Glomerular visceral epithelial cell (primary cell): Measurements from ENCODE around the gene FAM240B.

Experiments used
- DNase-seq: peaks from one replicate; pipeline ENCODE4 v3.0.0-alpha.2; 2016; ENCODE audit errors: extremely low spot score

Gene FAM240B

GRCh38 chr9:38700695-38701094 is 19.2 kb downstream of the FAM240B start:
- peak; percentile 90 for DNase-seq

GRCh38 chr9:38699337-38699736 is 20.6 kb downstream of the FAM240B start:
- DNase-seq = no peak

GRCh38 chr9:38697776-38698300 is 22.1 kb downstream of the FAM240B start:
- DNase-seq = no peak

- no peak for DNase-seq
Measured at GRCh38 chr9:38696999-38697398, 22.9 kb downstream of the FAM240B start.

GRCh38 chr9:38694676-38695075 is 25.3 kb downstream of the FAM240B start:
- DNase-seq = no peak

GRCh38 chr9:38692707-38693106 is 27.2 kb downstream of the FAM240B start:
- DNase-seq = no peak

GRCh38 chr9:38690574-38690973 is 29.4 kb downstream of the FAM240B start:
- no peak for DNase-seq

- no peak for DNase-seq
Measured at GRCh38 chr9:38689678-38690077, 30.3 kb downstream of the FAM240B start.

- DNase-seq = no peak
Measured at GRCh38 chr9:38687992-38688391, 31.9 kb downstream of the FAM240B start.

GRCh38 chr9:38687389-38687842 is 32.5 kb downstream of the FAM240B start:
- DNase-seq = peak; percentile 77

GRCh38 chr9:38686933-38687332 is 33.0 kb downstream of the FAM240B start:
- DNase-seq = no peak

GRCh38 chr9:38685535-38685934 is 34.4 kb downstream of the FAM240B start:
- no peak for DNase-seq

GRCh38 chr9:38683336-38683735 is 36.6 kb downstream of the FAM240B start:
- no peak for DNase-seq

- DNase-seq = peak; percentile 91
Measured at GRCh38 chr9:38682713-38683112, 37.2 kb downstream of the FAM240B start.

GRCh38 chr9:38681747-38682227 is 38.1 kb downstream of the FAM240B start:
- peak; percentile 30 for DNase-seq

- DNase-seq = no peak
Measured at GRCh38 chr9:38680837-38681445, 39.0 kb downstream of the FAM240B start.

GRCh38 chr9:38677660-38678303 is 42.2 kb downstream of the FAM240B start:
- no peak for DNase-seq

GRCh38 chr9:38675831-38676230 is 44.1 kb downstream of the FAM240B start:
- DNase-seq = no peak

GRCh38 chr9:38675211-38675610 is 44.7 kb downstream of the FAM240B start:
- no peak for DNase-seq

GRCh38 chr9:38673399-38674193 is 46.3 kb downstream of the FAM240B start:
- no peak for DNase-seq

GRCh38 chr9:38671748-38672147 is 48.2 kb downstream of the FAM240B start:
- DNase-seq = peak; percentile 25

- DNase-seq = no peak
Measured at GRCh38 chr9:38671372-38671731, 48.6 kb downstream of the FAM240B start.
